Stromal cell of bone marrow (primary cell): ENCODE data around the gene NPAS2.

Experiments used
- DNase-seq: peaks from one replicate; pipeline ENCODE4 v3.0.0-alpha.2; 2012; ENCODE audit warnings: low read depth

NPAS2 gene

GRCh38 chr2:100941646-100942240 lies 121.8 kb downstream of the NPAS2 start:
- DNase-seq = no peak

DNA sequence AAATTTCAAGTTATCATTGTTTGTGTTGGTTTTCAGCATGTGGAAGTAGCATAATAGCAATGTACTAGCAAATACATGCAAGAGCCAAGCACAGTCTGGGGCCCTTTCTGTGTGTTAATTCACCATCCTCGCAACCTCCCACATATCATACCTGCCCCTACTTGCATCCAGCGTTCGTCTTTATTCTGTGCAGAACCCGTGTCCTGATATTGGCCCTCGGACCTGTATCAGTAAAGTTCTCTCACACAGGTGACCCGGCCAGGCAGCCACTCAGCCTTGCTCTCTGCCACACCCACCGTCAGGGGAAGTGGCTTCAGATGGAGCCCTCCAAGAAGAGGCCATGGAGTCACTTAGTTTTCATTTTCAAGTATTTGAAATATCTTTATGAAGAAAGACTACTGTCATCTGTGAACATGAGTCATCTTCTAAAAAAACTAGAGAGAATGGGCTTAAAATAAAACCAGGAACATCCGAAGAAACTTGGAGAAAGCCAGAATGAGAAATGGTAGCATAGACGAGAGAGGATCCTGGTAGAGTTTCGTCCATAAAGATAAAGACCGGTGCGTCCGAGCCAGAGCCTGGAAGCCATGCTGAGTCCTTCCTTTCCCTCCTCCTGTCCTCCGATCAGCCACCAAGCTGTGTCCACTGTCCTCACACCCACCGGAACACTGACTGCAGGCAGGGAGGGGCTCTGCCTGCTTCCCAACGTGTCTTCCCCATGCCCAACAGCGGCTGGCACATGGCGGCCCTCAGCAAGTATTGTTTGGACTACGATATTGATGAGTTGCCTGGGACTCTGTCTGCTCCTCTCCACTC lies 124.9 kb downstream of the NPAS2 start:
- DNase-seq = no peak

- DNase-seq = no peak
Measured at GRCh38 chr2:100945433-100945740, 125.4 kb downstream of the NPAS2 start.

DNA sequence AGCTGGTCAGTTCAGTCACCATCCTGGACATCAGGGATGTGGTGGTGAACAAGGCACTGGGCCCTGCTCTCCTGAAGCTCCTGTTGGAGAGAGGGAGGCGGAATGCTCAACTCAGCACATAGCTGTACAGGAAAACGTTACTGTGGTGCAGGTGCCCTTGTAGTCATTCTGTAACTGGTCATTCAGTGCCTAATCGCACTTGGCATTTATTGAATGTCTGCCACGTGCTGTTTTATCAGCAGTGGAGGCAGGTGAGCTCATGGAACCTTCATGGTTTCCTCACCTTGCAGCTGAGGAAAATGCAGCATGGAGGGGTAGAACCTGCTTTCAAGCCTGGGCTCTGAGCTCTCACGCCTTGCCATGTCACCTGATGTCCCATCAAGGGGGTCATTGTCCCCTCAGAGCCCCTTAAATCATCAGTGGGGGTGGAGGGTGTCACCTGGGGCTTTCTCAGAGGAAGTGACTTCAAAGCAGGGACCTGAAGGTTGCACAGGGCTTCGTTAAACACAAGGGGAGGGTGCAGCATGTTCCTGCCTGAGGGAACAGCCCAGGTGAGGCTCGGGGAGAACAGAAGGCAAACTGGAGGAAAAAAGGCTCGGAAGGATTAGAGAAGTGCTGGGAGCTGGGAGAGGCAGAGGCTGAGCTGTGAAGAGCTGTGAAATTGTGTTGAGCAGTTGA lies 126.1 kb downstream of the NPAS2 start:
- DNase-seq = no peak

GRCh38 chr2:100948942-100949811 lies 129.2 kb downstream of the NPAS2 start:
- DNase-seq = no peak

DNA sequence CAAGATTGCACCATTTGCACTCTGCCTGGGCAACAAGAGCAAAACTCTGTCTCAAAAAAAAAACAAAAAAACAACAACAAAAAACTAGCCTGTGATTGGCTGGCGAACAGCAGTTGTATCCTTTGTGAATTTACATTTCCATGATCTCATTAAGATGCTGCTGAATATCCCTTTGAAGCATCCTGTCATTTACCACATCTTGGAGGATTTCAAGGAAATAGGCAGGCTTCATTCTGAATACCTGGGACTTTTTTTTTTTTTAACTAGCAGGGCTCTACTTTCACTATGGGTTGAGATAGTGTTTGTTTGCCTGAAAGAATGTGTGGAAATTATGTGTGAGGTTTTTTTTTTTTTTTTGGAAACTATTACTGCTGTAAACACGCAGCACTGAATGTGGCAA lies 132.6 kb downstream of the NPAS2 start:
- no peak for DNase-seq

GRCh38 chr2:100953406-100954043 lies 133.6 kb downstream of the NPAS2 start:
- DNase-seq = no peak

- no peak for DNase-seq
Measured at GRCh38 chr2:100954044-100954420, 134.1 kb downstream of the NPAS2 start.

GRCh38 chr2:100955226-100955625 lies 135.3 kb downstream of the NPAS2 start:
- no peak for DNase-seq

- no peak for DNase-seq
Measured at GRCh38 chr2:100956081-100956480, 136.1 kb downstream of the NPAS2 start.

DNA sequence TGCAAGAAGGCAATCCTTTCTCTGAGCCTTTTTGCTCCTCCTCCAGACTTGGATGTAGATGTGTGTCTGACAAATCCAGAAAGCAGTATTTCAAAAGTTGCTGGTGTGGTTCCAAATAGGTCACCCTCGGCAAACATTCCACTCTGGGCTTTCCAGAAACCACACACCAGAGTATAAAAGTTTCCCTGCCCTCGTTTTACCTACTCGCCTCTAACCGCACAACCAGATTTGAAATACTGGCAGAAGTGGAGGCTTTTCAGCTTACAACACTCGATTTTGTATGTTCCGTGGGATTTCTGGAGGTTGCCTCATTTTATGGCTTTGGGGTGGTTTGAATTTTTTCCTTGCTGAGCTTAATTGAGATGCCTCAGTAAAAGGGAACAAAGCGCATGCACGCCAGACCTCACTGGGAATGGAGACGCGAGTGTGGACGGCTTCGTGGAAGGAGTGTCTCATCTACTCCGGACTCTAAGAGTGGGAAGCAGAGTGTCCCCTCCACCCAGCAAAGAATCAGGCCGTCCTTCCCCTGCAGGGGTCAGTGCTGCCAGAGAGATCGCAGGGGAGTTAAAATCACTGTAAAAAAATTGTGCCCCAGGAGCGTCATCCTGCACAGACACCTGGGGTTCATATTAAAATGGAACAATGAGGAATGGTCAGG lies 138.2 kb downstream of the NPAS2 start:
- DNase-seq = peak; percentile 94

DNA sequence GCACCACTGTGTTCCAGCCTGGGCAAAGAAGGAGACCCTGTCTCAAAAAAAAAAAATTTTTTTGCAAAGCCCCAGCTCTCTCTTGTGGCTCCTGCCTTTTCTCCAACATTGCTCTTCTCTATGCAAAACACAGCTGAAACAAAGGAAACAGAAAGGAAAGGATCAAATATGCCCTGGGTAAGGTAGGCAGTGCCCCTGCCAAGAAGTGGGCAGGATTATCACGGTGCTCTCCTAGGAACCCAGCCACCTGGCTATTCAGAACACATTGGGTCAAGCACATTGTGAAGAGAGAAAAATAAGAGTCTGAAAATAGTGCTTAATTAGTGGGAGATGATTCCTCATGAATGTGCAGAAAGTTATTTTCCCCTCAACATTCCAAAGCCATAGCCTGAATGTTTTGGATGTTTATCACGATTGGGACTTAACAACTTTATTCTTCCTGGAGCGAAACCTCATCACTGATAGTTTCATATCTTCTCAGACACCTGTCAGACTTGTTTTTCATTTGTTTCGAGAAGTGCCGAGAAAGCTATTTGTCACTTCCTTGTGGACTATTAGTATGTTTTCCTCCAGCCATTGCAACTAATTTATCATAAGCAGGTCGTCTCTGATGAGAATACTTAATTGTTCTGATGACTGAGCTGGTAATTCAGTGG lies 139.4 kb downstream of the NPAS2 start:
- DNase-seq = no peak

DNA sequence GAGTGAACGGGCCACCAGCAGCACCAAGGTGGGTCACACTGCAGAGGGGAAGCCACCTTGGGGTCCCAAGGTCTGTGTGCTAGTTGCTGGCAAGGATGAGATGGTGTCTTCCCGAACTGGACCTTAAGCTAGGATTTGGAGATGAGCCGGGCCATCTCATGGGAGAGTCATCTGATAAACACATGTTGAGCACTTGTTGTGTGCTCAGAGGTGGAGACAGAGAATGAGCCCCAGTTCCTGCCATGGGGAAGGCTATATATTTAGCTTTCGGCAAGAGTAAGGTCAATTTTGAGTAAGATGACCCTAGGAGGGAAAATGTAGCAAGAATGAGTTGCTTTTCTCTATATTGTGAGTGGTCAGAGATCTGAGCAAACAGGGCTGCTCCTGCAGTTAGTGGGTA lies 140.7 kb downstream of the NPAS2 start:
- no peak for DNase-seq

GRCh38 chr2:100962366-100963025 lies 142.6 kb downstream of the NPAS2 start:
- no peak for DNase-seq

- no peak for DNase-seq
Measured at GRCh38 chr2:100963026-100963375, 143.1 kb downstream of the NPAS2 start.

- no peak for DNase-seq
Measured at GRCh38 chr2:100964222-100964621, 144.3 kb downstream of the NPAS2 start.

GRCh38 chr2:100964681-100965169 lies 144.8 kb downstream of the NPAS2 start:
- DNase-seq = no peak

- DNase-seq = no peak
Measured at GRCh38 chr2:100965596-100965995, 145.7 kb downstream of the NPAS2 start.

GRCh38 chr2:100967716-100968115 lies 147.8 kb downstream of the NPAS2 start:
- DNase-seq = no peak
